WTC11 (cell line): ENCODE results near the gene NCS1. TPM values are rescaled to one million over a fixed set of nuclear protein-coding genes. Genes with fewer than 3 reads are reported as not detected.

Experiments
- ATAC-seq: fragments of 200-7000 bp; cut with Tn5 transposase; 2 replicates; pipeline ENCODE4 v1.10.0; 2021; ENCODE audit warnings: mild to moderate bottlenecking, moderate library complexity
- CTCF ChIA-PET: fragments of 300-600 bp; sonication (Branson Sonifier 250); formaldehyde crosslinking; loops from one replicate; lab custom pipeline; 2021; ENCODE audit warnings: antibody characterized with exemption; lab: Charles Lee
- POLR2A ChIA-PET: fragments of 350-600 bp; sonication (Branson Sonifier 250); formaldehyde crosslinking; loops from one replicate; lab custom pipeline; 2021; ENCODE audit warnings: antibody characterized with exemption; lab: Charles Lee
- DNase-seq: peaks from one replicate; pipeline ENCODE4 v3.0.0; 2021; ENCODE audit warnings: low spot score
- H3K27ac Mint-ChIP-seq: 2 replicates; pipeline ENCODE4 v1.8.0; 2021; ENCODE audit warnings: mixed read lengths
- H3K27me3 Mint-ChIP-seq: 2 replicates; pipeline ENCODE4 v1.8.0; 2021; ENCODE audit warnings: low read depth, mild to moderate bottlenecking, moderate library complexity, mixed read lengths
- H3K36me3 Mint-ChIP-seq: 2 replicates; pipeline ENCODE4 v1.8.0; 2021; ENCODE audit warnings: mixed read lengths
- H3K4me1 Mint-ChIP-seq: 2 replicates; pipeline ENCODE4 v1.8.0; 2022; ENCODE audit warnings: mixed read lengths
- H3K4me3 Mint-ChIP-seq: 2 replicates; pipeline ENCODE4 v1.8.0; 2021; ENCODE audit warnings: mild to moderate bottlenecking, moderate library complexity, mixed read lengths
- H3K9me3 Mint-ChIP-seq: 2 replicates; pipeline ENCODE4 v1.8.0; 2021; ENCODE audit warnings: mixed read lengths
- AR ChIP-seq: fragments of 250-450 bp; sonication (Bioruptor Pico); IDR thresholded peaks from 2 replicates; pipeline ENCODE4 v1.9.0; 2021; ENCODE audit warnings: mild to moderate bottlenecking
- ATF3 ChIP-seq: sonication (generic); formaldehyde crosslinking; conservative IDR thresholded peaks from 2 replicates; pipeline ENCODE4 v1.8.1; 2022; ENCODE audit warnings: mild to moderate bottlenecking, missing genetic modification reagents
- CREB1 ChIP-seq: sonication (generic); formaldehyde crosslinking; IDR thresholded peaks from 2 replicates; pipeline ENCODE4 v1.8.0; 2023; ENCODE audit warnings: mild to moderate bottlenecking, missing genetic modification reagents
- E2F5 ChIP-seq: sonication (generic); formaldehyde crosslinking; IDR thresholded peaks from 2 replicates; pipeline ENCODE4 v1.8.1; 2022; ENCODE audit warnings: mild to moderate bottlenecking, moderate library complexity, missing genetic modification reagents
- ERG ChIP-seq: fragments of 250-450 bp; sonication (Bioruptor Pico); IDR thresholded peaks from 2 replicates; pipeline ENCODE4 v1.8.0; 2021; ENCODE audit warnings: mild to moderate bottlenecking
- ESRRA ChIP-seq: sonication (generic); formaldehyde crosslinking; IDR thresholded peaks from 2 replicates; pipeline ENCODE4 v1.8.1; 2022; ENCODE audit warnings: mild to moderate bottlenecking, missing genetic modification reagents, borderline replicate concordance
- FOXK1 ChIP-seq: sonication (generic); formaldehyde crosslinking; IDR thresholded peaks from 2 replicates; pipeline ENCODE4 v1.8.0; 2022; ENCODE audit warnings: mild to moderate bottlenecking, moderate library complexity, missing genetic modification reagents
- HMGA2 ChIP-seq: fragments of 250-450 bp; sonication (Bioruptor Pico); IDR thresholded peaks from 2 replicates; pipeline ENCODE4 v1.4.0; 2021; ENCODE audit warnings: mild to moderate bottlenecking, moderate library complexity
- IRF1 ChIP-seq: sonication (generic); formaldehyde crosslinking; IDR thresholded peaks from 2 replicates; pipeline ENCODE4 v1.8.0; 2023; ENCODE audit warnings: missing genetic modification reagents
- MYBL2 ChIP-seq: sonication (generic); formaldehyde crosslinking; IDR thresholded peaks from 2 replicates; pipeline ENCODE4 v1.8.1; 2023; ENCODE audit warnings: mild to moderate bottlenecking, moderate library complexity, missing genetic modification reagents
- NFATC4 ChIP-seq: fragments of 250-450 bp; sonication (Bioruptor Pico); IDR thresholded peaks from 2 replicates; pipeline ENCODE4 v1.9.0; 2021; ENCODE audit warnings: mild to moderate bottlenecking
- RORB ChIP-seq: fragments of 250-450 bp; sonication (Bioruptor Pico); IDR thresholded peaks from 2 replicates; pipeline ENCODE4 v1.9.0; 2021; ENCODE audit warnings: mild to moderate bottlenecking
- SMAD3 ChIP-seq: sonication (generic); formaldehyde crosslinking; IDR thresholded peaks from 2 replicates; pipeline ENCODE4 v1.8.0; 2022; ENCODE audit warnings: missing genetic modification reagents, mild to moderate bottlenecking, borderline replicate concordance
- SOX15 ChIP-seq: fragments of 250-450 bp; sonication (Bioruptor Pico); IDR thresholded peaks from 2 replicates; pipeline ENCODE4 v1.9.0; 2021; ENCODE audit warnings: mild to moderate bottlenecking
- SP1 ChIP-seq: sonication (generic); formaldehyde crosslinking; conservative IDR thresholded peaks from 2 replicates; pipeline ENCODE4 v1.8.1; 2022; ENCODE audit warnings: missing genetic modification reagents
- TCF7 ChIP-seq: sonication (generic); formaldehyde crosslinking; IDR thresholded peaks from 2 replicates; pipeline ENCODE4 v1.8.0; 2022; ENCODE audit warnings: mild to moderate bottlenecking, low read depth, missing genetic modification reagents, moderate library complexity
- TEAD4 ChIP-seq: sonication (generic); formaldehyde crosslinking; IDR thresholded peaks from 2 replicates; pipeline ENCODE4 v1.8.0; 2022; ENCODE audit warnings: mild to moderate bottlenecking, missing genetic modification reagents
- ZNF219 ChIP-seq: sonication (generic); formaldehyde crosslinking; IDR thresholded peaks from 2 replicates; pipeline ENCODE4 v1.8.0; 2023; ENCODE audit warnings: missing genetic modification reagents, mild to moderate bottlenecking, borderline replicate concordance
- ZNF263 ChIP-seq: sonication (generic); formaldehyde crosslinking; IDR thresholded peaks from 2 replicates; pipeline ENCODE4 v1.8.1; 2022; ENCODE audit warnings: low read depth, mild to moderate bottlenecking, moderate library complexity, missing genetic modification reagents
- ZNF416 ChIP-seq: fragments of 250-450 bp; sonication (Bioruptor Pico); IDR thresholded peaks from 2 replicates; pipeline ENCODE4 v1.9.0; 2021; ENCODE audit warnings: mild to moderate bottlenecking, inconsistent platforms
- ZNF425 ChIP-seq: fragments of 250-450 bp; sonication (Bioruptor Pico); conservative IDR thresholded peaks from 2 replicates; pipeline ENCODE4 v1.9.0; 2021; ENCODE audit warnings: mild to moderate bottlenecking
- ZNF512 ChIP-seq: sonication (generic); formaldehyde crosslinking; IDR thresholded peaks from 2 replicates; pipeline ENCODE4 v1.8.1; 2022; ENCODE audit warnings: missing genetic modification reagents, borderline replicate concordance
- total RNA-seq: library from RNA; stranded (reverse); gene quantifications from 3 replicates; pipeline ENCODE4 v1.2.3, GENCODE V29; 2021

NCS1 gene
- total RNA-seq, 1 experiment from 2014 or later: 32.4 TPM

GRCh38 chr9:130208600-130209347 is 36.6 kb downstream of the NCS1 start:
- Mint-ChIP-seq H3K36me3 (no peaks in the 10 kb centered on the region), H3K4me3 (peak overlapping the region; percentile 24; the same call in 1 of the 2 replicates), H3K27me3 (no peaks in the 10 kb centered on the region), H3K9me3 (no peaks in the 10 kb centered on the region), H3K4me1 (peaks cover 38% of the 10 kb centered on the region), H3K27ac (peak overlapping the region; percentile 91)
- DNase-seq: no peak
- ChIA-PET POLR2A (no interaction called here), CTCF (interaction anchor here (0.5 to 0.8 kb wide), 2 partner anchors 52 to 1174 kb away, joined by 3 read pairs; no protein-coding TSS in a partner anchor)
- ATAC-seq: peak; percentile 37
- TF ChIP-seq TCF7 (no peak), SOX15 (CRISPR knock-in tag) (no peak), FOXK1 (CRISPR knock-in tag) (no peak)

- TF ChIP-seq SMAD3 (CRISPR knock-in tag): no peak
- TF ChIP-seq SP1 (CRISPR knock-in tag): no peak
- TF ChIP-seq ERG (CRISPR knock-in tag): no peak
- no peak for TF ChIP-seq TEAD4 (CRISPR knock-in tag)
- no peak for TF ChIP-seq AR (CRISPR knock-in tag)
- TF ChIP-seq CREB1 (CRISPR knock-in tag): no peak
- TF ChIP-seq E2F5 (CRISPR knock-in tag): no peak
- H3K27me3 Mint-ChIP-seq: no peaks in the 10 kb centered on the region
- H3K9me3 Mint-ChIP-seq: no peaks in the 10 kb centered on the region
- H3K4me1 Mint-ChIP-seq: peaks cover 44% of the 10 kb centered on the region
- H3K27ac Mint-ChIP-seq: peak overlapping the region; percentile 91
- POLR2A ChIA-PET: no interaction called here
- CTCF ChIA-PET: interaction anchor here (0.7 to 0.8 kb wide), 2 partner anchors 11 to 53 kb away, joined by 3 to 4 read pairs; no protein-coding TSS in a partner anchor
- no peaks in the 10 kb centered on the region for H3K36me3 Mint-ChIP-seq
- no peak for DNase-seq
- no peak for ATAC-seq
- H3K4me3 Mint-ChIP-seq: no peak overlapping the region
Observed at GRCh38 chr9:130209422-130209821, 37.2 kb downstream of the NCS1 start.

GRCh38 chr9:130211548-130212226 is 39.5 kb downstream of the NCS1 start:
- H3K27me3 Mint-ChIP-seq: no peaks in the 10 kb centered on the region
- no peak for TF ChIP-seq HMGA2 (CRISPR knock-in tag)
- no peak for TF ChIP-seq IRF1 (CRISPR knock-in tag)
- no peak for TF ChIP-seq ZNF425
- no peak for TF ChIP-seq ATF3 (CRISPR knock-in tag)
- TF ChIP-seq ZNF416 (CRISPR knock-in tag): no peak
- TF ChIP-seq ZNF263 (CRISPR knock-in tag): no peak
- TF ChIP-seq ZNF219: no peak
- no peak for TF ChIP-seq ESRRA (CRISPR knock-in tag)
- no peak for TF ChIP-seq RORB (CRISPR knock-in tag)
- no peak for TF ChIP-seq ZNF512 (CRISPR knock-in tag)
- TF ChIP-seq NFATC4 (CRISPR knock-in tag): no peak
- TF ChIP-seq MYBL2 (CRISPR knock-in tag): no peak
- H3K27ac Mint-ChIP-seq: peak overlapping the region; percentile 70; the same call in 1 of the 2 replicates
- ATAC-seq (no peak), DNase-seq (no peak)
- peaks cover 50% of the 10 kb centered on the region for H3K4me1 Mint-ChIP-seq
- ChIA-PET CTCF (no interaction called here), POLR2A (no interaction called here)
- H3K4me3 Mint-ChIP-seq: no peak overlapping the region
- H3K9me3 Mint-ChIP-seq: no peaks in the 10 kb centered on the region
- no peaks in the 10 kb centered on the region for H3K36me3 Mint-ChIP-seq
